Activated CD8-positive, alpha-beta memory T cell treated with anti-CD3 and anti-CD28 coated beads, Interleukin-2, amount 50 U/mL, for 1 hour (primary cell): Measurements from ENCODE around the gene LMCD1.
"Not testable (repeated sequence)": the region's sequence is repeated elsewhere in the genome, so short reads cannot be mapped to it uniquely, and the experiment has no call there.

ENCODE experiments used
- DNase-seq: peaks from one replicate; pipeline ENCODE4 v3.0.0-alpha.2; 2020; ENCODE audit errors: extremely low read depth

Gene LMCD1

GRCh38 chr3:8560366-8561007 lies 58.9 kb downstream of the LMCD1 start:
- DNase-seq: no peak

DNA sequence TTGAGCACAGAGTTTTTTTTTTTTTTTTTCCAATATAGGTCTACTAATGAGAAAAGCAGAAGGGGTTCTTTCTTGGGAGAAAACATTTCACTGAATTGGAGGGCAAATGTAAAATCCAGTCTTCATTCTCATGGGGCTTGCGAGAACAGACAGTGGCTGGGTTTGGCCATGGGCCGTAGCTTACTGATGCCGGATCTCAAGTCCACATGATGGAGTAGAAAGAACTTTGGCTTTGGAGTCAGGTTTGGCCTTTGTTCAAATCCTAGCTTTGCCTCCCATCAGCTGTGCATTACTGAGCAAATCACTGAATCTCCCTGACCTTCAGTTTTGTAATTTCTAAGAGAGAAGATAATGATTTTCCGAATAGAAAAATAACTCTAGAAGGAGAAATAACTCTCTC lies 59.7 kb downstream of the LMCD1 start:
- DNase-seq: no peak

GRCh38 chr3:8562081-8562595 lies 60.5 kb downstream of the LMCD1 start:
- DNase-seq: no peak

- no peak for DNase-seq
These were observed 61.5 kb downstream of the LMCD1 start for GRCh38 chr3:8563146-8563545.

GRCh38 chr3:8563597-8563996 lies 62.0 kb downstream of the LMCD1 start:
- no peak for DNase-seq

GRCh38 chr3:8565376-8565775 lies 63.8 kb downstream of the LMCD1 start:
- no peak for DNase-seq

DNA sequence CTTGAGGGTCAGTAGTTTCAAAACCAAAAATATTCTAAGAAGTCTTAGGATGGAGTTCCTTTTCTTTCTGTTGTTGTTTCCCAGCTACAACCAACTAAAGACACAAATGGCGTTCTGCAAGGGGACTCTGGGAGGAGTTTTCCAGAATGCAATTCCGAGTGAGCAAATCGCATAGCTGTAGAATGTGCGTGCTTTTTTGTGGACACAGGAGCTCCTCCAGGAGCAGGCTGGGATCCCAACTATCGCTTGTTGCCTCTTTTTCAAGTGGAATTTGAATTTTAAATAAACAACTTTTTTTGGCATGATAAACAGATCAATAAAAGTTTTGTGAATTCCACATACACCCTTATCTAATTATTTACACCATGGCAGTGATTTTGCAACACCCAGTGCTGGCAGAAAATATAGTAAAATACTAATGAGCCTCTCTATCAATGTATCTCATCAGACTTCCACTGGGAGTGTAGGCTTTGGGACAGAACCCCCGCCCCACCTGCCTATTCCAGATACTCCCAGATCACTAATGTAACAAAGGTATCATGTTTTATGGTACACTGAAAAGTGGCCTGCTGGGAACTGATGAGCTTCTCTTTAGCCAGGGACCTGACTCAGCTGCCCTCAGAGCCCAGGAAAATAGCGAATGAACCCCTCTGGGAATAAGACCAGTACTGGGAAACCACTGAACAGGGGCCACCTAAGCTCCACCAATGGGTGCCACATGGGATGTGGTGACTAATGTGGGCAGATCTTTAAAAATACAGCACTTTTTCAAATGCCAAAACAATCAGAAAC lies 66.4 kb downstream of the LMCD1 start:
- DNase-seq: no peak

DNA sequence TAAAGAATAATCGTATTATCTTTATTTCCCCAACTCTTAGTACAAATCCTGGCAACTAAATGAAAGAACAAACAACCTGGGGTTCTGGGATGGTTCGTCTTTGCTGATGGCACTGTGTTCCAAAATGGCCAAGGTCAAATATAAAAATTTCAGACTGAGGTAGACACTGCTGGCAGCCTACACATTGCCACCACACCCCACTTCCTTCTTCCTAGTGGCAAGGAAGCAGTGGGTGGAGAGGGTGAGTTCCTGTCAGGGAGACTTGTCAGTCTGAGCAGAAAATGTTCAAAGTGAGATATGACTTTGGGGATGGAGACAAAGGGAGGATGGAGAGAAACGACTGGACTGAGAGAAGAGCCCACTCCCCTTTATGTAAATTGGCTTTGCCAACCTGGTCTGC lies 69.6 kb downstream of the LMCD1 start:
- no peak for DNase-seq

DNA sequence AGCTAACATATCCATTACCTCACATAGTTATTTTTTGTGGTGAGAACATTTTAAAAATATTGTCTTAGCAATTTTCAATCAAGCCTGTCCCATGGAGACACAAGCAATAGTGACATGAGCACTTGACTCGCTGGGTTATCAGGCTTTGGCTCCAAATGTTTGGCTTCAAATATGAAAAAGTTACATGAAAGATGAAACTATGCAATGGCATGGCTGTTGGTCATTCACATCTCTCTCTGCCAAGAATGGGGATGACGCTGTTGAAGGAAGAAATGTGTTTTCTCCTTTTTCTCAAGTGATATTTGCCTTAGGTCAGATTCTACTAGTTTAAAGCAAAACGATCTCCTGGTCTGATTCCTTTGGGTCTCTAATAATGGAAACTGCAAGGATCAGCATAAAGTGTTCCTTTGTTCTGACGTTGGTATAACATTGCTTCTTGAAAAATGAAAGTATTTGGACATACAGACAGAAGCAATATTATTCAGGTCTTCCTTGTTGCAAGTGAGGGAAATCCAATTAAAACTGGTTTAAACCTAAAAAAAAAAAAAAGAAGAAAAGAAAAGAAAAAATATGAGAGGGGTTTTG lies 71.8 kb downstream of the LMCD1 start:
- no peak for DNase-seq

GRCh38 chr3:8574040-8574669 lies 72.5 kb downstream of the LMCD1 start:
- no peak for DNase-seq

DNA sequence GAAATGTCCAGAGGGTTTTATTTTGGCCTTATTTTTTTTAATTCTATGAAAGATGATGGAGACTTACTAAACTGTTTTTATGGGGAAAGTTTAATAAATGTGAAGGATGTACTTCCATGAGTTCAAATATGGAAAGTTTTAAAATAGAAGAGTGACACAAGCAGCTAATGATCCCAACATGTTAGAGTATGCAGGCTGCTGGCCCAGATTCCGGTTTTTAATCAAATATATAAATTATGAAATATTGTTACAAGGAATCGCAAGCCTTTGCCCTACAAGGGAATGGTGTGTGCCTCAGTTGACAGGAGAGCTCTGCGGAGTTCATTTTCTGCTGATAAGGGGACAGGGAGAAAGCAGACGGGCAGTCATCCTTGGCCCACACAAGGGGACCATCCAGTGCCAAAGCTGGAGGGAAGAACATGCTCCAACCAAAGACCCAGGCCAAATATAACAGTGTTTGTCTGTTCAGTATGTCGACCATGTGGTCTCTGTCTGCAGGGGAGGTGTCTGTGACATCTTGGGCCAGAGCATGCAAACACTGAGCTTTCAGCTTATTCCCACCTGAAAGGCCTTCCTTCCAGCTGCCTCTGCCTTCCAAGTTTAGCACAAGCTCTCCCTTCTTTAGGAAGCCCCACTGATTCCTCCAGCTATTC lies 73.2 kb downstream of the LMCD1 start:
- DNase-seq: no peak

- no peak for DNase-seq
These were observed 73.9 kb downstream of the LMCD1 start for GRCh38 chr3:8575364-8576104.

DNA sequence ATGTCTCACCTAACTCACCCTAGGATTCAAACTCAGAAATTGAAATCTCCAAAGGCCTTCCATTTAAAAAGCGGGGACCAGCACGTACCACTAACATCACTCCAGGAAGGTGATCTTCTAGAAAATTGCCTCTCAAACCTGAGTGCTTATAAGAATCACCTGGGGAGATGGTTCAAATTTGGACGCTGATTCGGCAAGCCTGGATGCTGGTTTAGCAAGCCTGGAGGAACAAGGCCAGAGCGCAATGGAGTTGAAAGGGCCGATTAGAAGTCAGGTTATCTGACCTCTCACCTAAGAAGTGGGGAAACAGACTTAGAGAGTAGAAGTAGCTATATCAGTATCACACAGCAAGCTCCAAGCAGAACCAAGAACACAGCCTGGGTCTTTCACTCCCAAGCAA lies 74.8 kb downstream of the LMCD1 start:
- DNase-seq: no peak

GRCh38 chr3:8576841-8577571 lies 75.4 kb downstream of the LMCD1 start:
- no peak for DNase-seq

- no peak for DNase-seq
These were observed 76.7 kb downstream of the LMCD1 start for GRCh38 chr3:8578282-8578681.

- no peak for DNase-seq
These were observed 77.5 kb downstream of the LMCD1 start for GRCh38 chr3:8579096-8579495.

GRCh38 chr3:8579943-8580342 lies 78.3 kb downstream of the LMCD1 start:
- no peak for DNase-seq

DNA sequence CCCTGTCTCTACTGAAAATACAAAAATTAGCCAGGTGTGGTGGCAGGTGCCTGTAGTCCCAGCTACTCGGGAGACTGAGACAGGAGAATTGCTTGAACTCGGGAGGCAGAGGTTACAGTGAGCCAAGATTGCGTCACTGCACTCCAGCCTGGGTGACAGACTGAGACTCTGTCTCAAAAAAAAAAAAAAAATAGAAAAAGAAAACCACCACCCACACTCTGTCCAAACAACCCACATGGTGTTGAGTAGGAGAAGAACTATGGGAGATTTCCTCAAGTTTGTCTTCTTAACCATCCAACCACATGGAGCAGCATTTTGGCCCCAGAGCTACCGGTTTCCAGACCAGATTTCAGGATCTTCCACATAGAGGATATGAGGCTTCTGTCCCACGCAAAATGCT lies 78.8 kb downstream of the LMCD1 start:
- DNase-seq: not testable (repeated sequence)

GRCh38 chr3:8581373-8581772 lies 79.8 kb downstream of the LMCD1 start:
- DNase-seq: no peak

- DNase-seq: no peak
These were observed 80.3 kb downstream of the LMCD1 start for GRCh38 chr3:8581806-8582445.
